A673 (cell line): Measurements from ENCODE around the gene SFSWAP.

Source experiments
- EZH2 ChIP-seq: fragments of 200-600 bp; sonication (generic); IDR thresholded peaks from 2 replicates; pipeline ENCODE4 v1.6.1; 2017; ENCODE audit warnings: borderline replicate concordance, low read depth, mild to moderate bottlenecking, mixed read lengths, antibody characterized with exemption, low read length; ENCODE audit not compliant: poor library complexity, severe bottlenecking
- TF ChIP-seq, protein P1 (sequence below): fragments of 300-800, 200-600 bp; sonication (generic); conservative IDR thresholded peaks from 2 replicates; pipeline ENCODE4 v1.5.1; 2017; ENCODE audit warnings: low read depth, mild to moderate bottlenecking, antibody characterized with exemption, low read length, moderate library complexity, mixed read lengths

DNA sequence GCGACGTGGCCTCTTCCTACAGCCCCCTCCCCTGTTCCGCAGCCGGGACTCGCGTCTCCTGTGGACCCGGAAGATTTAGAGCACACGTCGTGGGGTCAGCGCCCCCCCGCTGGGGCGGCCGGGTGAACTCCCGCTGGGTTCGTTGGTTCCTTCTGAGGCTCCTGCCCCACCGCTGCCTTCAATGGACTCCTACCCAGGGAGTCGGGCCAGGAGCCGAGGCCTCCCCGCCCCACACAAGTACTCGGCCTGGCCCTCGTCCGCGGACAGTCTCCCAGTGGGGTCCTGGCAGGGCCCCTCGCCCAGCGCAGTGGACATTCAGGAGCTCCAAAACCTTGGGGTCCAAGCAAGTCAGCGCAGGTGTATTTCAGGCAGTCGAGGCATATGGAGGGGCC, 118.5 kb downstream of the SFSWAP start:
- TF ChIP-seq, protein P1, sequence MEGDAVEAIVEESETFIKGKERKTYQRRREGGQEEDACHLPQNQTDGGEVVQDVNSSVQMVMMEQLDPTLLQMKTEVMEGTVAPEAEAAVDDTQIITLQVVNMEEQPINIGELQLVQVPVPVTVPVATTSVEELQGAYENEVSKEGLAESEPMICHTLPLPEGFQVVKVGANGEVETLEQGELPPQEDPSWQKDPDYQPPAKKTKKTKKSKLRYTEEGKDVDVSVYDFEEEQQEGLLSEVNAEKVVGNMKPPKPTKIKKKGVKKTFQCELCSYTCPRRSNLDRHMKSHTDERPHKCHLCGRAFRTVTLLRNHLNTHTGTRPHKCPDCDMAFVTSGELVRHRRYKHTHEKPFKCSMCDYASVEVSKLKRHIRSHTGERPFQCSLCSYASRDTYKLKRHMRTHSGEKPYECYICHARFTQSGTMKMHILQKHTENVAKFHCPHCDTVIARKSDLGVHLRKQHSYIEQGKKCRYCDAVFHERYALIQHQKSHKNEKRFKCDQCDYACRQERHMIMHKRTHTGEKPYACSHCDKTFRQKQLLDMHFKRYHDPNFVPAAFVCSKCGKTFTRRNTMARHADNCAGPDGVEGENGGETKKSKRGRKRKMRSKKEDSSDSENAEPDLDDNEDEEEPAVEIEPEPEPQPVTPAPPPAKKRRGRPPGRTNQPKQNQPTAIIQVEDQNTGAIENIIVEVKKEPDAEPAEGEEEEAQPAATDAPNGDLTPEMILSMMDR, result no peak
- no peak for TF ChIP-seq EZH2
